IMR-90 (cell line): ENCODE results near the gene FATE1. TPM values are rescaled to one million over a fixed set of nuclear protein-coding genes. Genes with fewer than 3 reads are reported as not detected.

Experiments
- ATAC-seq: fragments of 200-7000 bp; cut with Tn5 transposase; 2 replicates; pipeline ENCODE4 v1.9.1; 2020; ENCODE audit warnings: low read depth, mild to moderate bottlenecking, moderate library complexity
- BruUV-seq: library from RNA; stranded (reverse); fragments of 400-500 nt; replicated peaks from 2 replicates; lab custom pipeline; 2021; lab: Mats Ljungman, UMichigan
- CTCF ChIA-PET: fragments of 300-600 bp; formaldehyde crosslinking; extraction: SDS; loops from one replicate; lab custom pipeline; 2021; ENCODE audit warnings: antibody characterized with exemption; lab: Yijun Ruan, JAX
- POLR2A ChIA-PET: fragments of 300-600 bp; sonication (Branson Sonifier 250); formaldehyde crosslinking; loops from one replicate; lab custom pipeline; 2022; ENCODE audit warnings: antibody characterized with exemption; ENCODE audit not compliant: unreplicated experiment; lab: Charles Lee
- DNase-seq: peaks from one replicate; pipeline ENCODE4 v3.0.0; 2013
- H2AFZ ChIP-seq: replicated peaks from 2 replicates; pipeline ENCODE3; 2013; ENCODE audit warnings: low read length, mild to moderate bottlenecking; ENCODE audit not compliant: poor library complexity
- H2AK5ac ChIP-seq: 2 replicates; pipeline ENCODE4 v1.6.1; 2013; ENCODE audit warnings: low read depth, low read length, inconsistent platforms
- H2AK9ac ChIP-seq: replicated peaks from 2 replicates; pipeline ENCODE3; 2013; ENCODE audit warnings: mild to moderate bottlenecking, low read depth, low read length, moderate library complexity; ENCODE audit not compliant: poor library complexity
- H2BK120ac ChIP-seq: 2 replicates; pipeline ENCODE4 v1.6.1; 2013; ENCODE audit warnings: low read depth, low read length, inconsistent platforms
- H2BK15ac ChIP-seq: 3 replicates; pipeline ENCODE4 v1.6.1; 2013; ENCODE audit warnings: low read depth, low read length, inconsistent platforms
- H2BK20ac ChIP-seq: 2 replicates; pipeline ENCODE4 v1.6.1; 2013; ENCODE audit warnings: low read depth, mild to moderate bottlenecking, inconsistent platforms, low read length, moderate library complexity
- H2BK5ac ChIP-seq: 2 replicates; pipeline ENCODE4 v1.6.1; 2013; ENCODE audit warnings: mild to moderate bottlenecking, low read depth, low read length, inconsistent platforms; ENCODE audit not compliant: poor library complexity, severe bottlenecking
- H3K14ac ChIP-seq: replicated peaks from 2 replicates; pipeline ENCODE4 v1.6.1; 2013; ENCODE audit warnings: low read depth, low read length, inconsistent platforms
- H3K18ac ChIP-seq: 2 replicates; pipeline ENCODE4 v1.6.1; 2013; ENCODE audit warnings: low read depth, low read length, control low read depth
- H3K23ac ChIP-seq: 2 replicates; pipeline ENCODE4 v1.6.1; 2013; ENCODE audit warnings: low read depth, low read length, inconsistent platforms
- H3K27ac ChIP-seq: 2 replicates; pipeline ENCODE4 v1.5.1; 2013; ENCODE audit warnings: mild to moderate bottlenecking, control low read depth, low read length; ENCODE audit not compliant: insufficient read depth
- H3K27me3 ChIP-seq: 2 replicates; pipeline ENCODE4 v1.6.1; 2013; ENCODE audit warnings: low read length; ENCODE audit not compliant: control insufficient read depth, insufficient read depth
- H3K36me3 ChIP-seq: 2 replicates; pipeline ENCODE4 v1.6.1; 2013; ENCODE audit warnings: low read length, mixed read lengths; ENCODE audit not compliant: control insufficient read depth, insufficient read depth
- H3K4ac ChIP-seq: 2 replicates; pipeline ENCODE4 v1.6.1; 2013; ENCODE audit warnings: low read depth, low read length, inconsistent platforms
- H3K4me1 ChIP-seq: 2 replicates; pipeline ENCODE4 v1.6.1; 2013; ENCODE audit warnings: low read length, mixed read lengths; ENCODE audit not compliant: control insufficient read depth, insufficient read depth
- H3K4me2 ChIP-seq: 2 replicates; pipeline ENCODE4 v1.6.1; 2013; ENCODE audit warnings: low read depth, mild to moderate bottlenecking, control low read depth, low read length, moderate library complexity
- H3K4me3 ChIP-seq: 2 replicates; pipeline ENCODE4 v1.5.1; 2013; ENCODE audit warnings: low read depth, mild to moderate bottlenecking, control low read depth, low read length, moderate library complexity; ENCODE audit not compliant: insufficient read depth
- H3K56ac ChIP-seq: 2 replicates; pipeline ENCODE4 v1.6.1; 2013; ENCODE audit warnings: low read length, inconsistent platforms; ENCODE audit not compliant: insufficient read depth; ENCODE audit errors: extremely low read depth
- H3K79me1 ChIP-seq, 2 experiments: 2 replicates each; pipeline ENCODE4 v1.6.1; 2013; ENCODE audit warnings: low read length in 2 of 2, inconsistent platforms in 1 of 2, low read depth in 1 of 2
- H3K9ac ChIP-seq: 2 replicates; pipeline ENCODE4 v1.6.1; 2013; ENCODE audit warnings: low read depth, low read length, control low read depth
- H3K9me1 ChIP-seq: 2 replicates; pipeline ENCODE4 v1.6.1; 2013; ENCODE audit warnings: low read length, inconsistent platforms; ENCODE audit not compliant: insufficient read depth
- H3K9me3 ChIP-seq: 2 replicates; pipeline ENCODE4 v1.6.1; 2013; ENCODE audit warnings: low read length; ENCODE audit not compliant: control insufficient read depth, insufficient read depth
- H4K20me1 ChIP-seq: 2 replicates; pipeline ENCODE4 v1.6.1; 2013; ENCODE audit warnings: low read length, inconsistent platforms; ENCODE audit not compliant: insufficient read depth
- H4K5ac ChIP-seq: 2 replicates; pipeline ENCODE4 v1.6.1; 2013; ENCODE audit warnings: mild to moderate bottlenecking, low read depth, low read length, control low read depth
- H4K8ac ChIP-seq, 2 experiments: 2 replicates each; pipeline ENCODE4 v1.6.1; 2013; ENCODE audit warnings: low read depth in 2 of 2, low read length in 2 of 2, control low read depth in 1 of 2, inconsistent platforms in 1 of 2
- H4K91ac ChIP-seq: 2 replicates; pipeline ENCODE4 v1.6.1; 2013; ENCODE audit warnings: low read depth, low read length, inconsistent platforms; ENCODE audit not compliant: insufficient read depth
- BHLHE40 ChIP-seq: fragments of 150-350 bp; IDR thresholded peaks from 2 replicates; pipeline ENCODE4 v1.6.1; 2016; ENCODE audit warnings: mild to moderate bottlenecking, low read depth, low read length
- CEBPB ChIP-seq: IDR thresholded peaks from 2 replicates; pipeline ENCODE4 v1.6.1; 2012; ENCODE audit warnings: low read depth, low read length, improper control_type of control experiment
- CHD1 ChIP-seq: IDR thresholded peaks from 2 replicates; pipeline ENCODE4 v1.6.1; 2012; ENCODE audit warnings: low read depth, low read length, improper control_type of control experiment
- CTCF ChIP-seq: conservative IDR thresholded peaks from 2 replicates; pipeline ENCODE4 v1.5.1; 2012; ENCODE audit warnings: mild to moderate bottlenecking, low read depth, low read length, improper control_type of control experiment
- ELK1 ChIP-seq: fragments of 150-350 bp; IDR thresholded peaks from 2 replicates; pipeline ENCODE4 v1.6.1; 2016; ENCODE audit warnings: low read depth, mild to moderate bottlenecking, low read length, moderate library complexity, borderline replicate concordance
- FOS ChIP-seq: fragments of 150-350 bp; IDR thresholded peaks from 2 replicates; pipeline ENCODE4 v1.6.1; 2016; ENCODE audit warnings: low read depth, low read length
- MAFK ChIP-seq: IDR thresholded peaks from 2 replicates; pipeline ENCODE4 v1.6.1; 2012; ENCODE audit warnings: low read depth, low read length, improper control_type of control experiment
- MAZ ChIP-seq: IDR thresholded peaks from 2 replicates; pipeline ENCODE4 v1.6.1; 2012; ENCODE audit warnings: low read depth, mild to moderate bottlenecking, low read length, improper control_type of control experiment, moderate library complexity, borderline replicate concordance
- MXI1 ChIP-seq: IDR thresholded peaks from 2 replicates; pipeline ENCODE4 v1.6.1; 2012; ENCODE audit warnings: low read depth, mild to moderate bottlenecking, low read length, moderate library complexity, borderline replicate concordance
- NFE2L2 ChIP-seq: fragments of 150-350 bp; IDR thresholded peaks from 2 replicates; pipeline ENCODE4 v1.6.1; 2016; ENCODE audit warnings: low read depth, mild to moderate bottlenecking, low read length
- POLR2A ChIP-seq: IDR thresholded peaks from 2 replicates; pipeline ENCODE4 v1.6.1; 2012; ENCODE audit warnings: mild to moderate bottlenecking, low read depth, low read length
- RAD21 ChIP-seq: IDR thresholded peaks from 2 replicates; pipeline ENCODE4 v1.6.1; 2012; ENCODE audit warnings: low read length, improper control_type of control experiment
- RCOR1 ChIP-seq: IDR thresholded peaks from 2 replicates; pipeline ENCODE4 v1.6.1; 2012; ENCODE audit warnings: mild to moderate bottlenecking, low read length, improper control_type of control experiment; ENCODE audit not compliant: insufficient replicate concordance
- RFX5 ChIP-seq: IDR thresholded peaks from 2 replicates; pipeline ENCODE4 v1.8.0; 2012; ENCODE audit warnings: low read depth, mild to moderate bottlenecking, low read length, moderate library complexity
- SMC3 ChIP-seq: fragments of 150-350 bp; IDR thresholded peaks from 2 replicates; pipeline ENCODE4 v1.6.1; 2016; ENCODE audit warnings: low read depth, mild to moderate bottlenecking, antibody characterized with exemption, low read length, moderate library complexity
- USF2 ChIP-seq: fragments of 150-350 bp; IDR thresholded peaks from 2 replicates; pipeline ENCODE4 v1.6.1; 2017; ENCODE audit warnings: mild to moderate bottlenecking, antibody characterized with exemption, low read length, low read depth
- WGBS, 2 experiments: methylation state at CpG; one replicate each; pipeline versions ENCODE4 v1.1.5 to v1.1.7; 2013; ENCODE audit warnings: missing lambda C conversion rate in 2 of 2; ENCODE audit not compliant: insufficient read length in 1 of 2; ENCODE audit errors: extremely low coverage in 2 of 2; 5-methylcytosine and 5-hydroxymethylcytosine counted together
- dilution Hi-C: fragments of 300-500 bp; cut with HindIII; formaldehyde crosslinking; loops from one replicate; pipeline ENCODE4 v1.14.3; 2018; ENCODE audit warnings: low sequenced_read_pairs; ENCODE audit not compliant: unreplicated experiment
- in situ Hi-C: fragments of 300-500 bp; cut with MboI; formaldehyde crosslinking; loops from 3 replicates; pipeline ENCODE4 v1.14.3; 2019; ENCODE audit warnings: low sequenced_read_pairs, inconsistent platforms, mixed read lengths
- intact Hi-C: fragments of 100-400 bp; cut with micrococcal nuclease; formaldehyde crosslinking; loops from 2 replicates; pipeline ENCODE4 v1.10.0; 2022
- polyA plus RNA-seq, 3 experiments: library from polyadenylated mRNA; depleted of rRNA; stranded (reverse); fragments of >200 nt; gene quantifications; 2 replicates each; pipeline ENCODE4 v1.2.3, GENCODE V29; 2012; ENCODE audit warnings: low replicate concordance in 1 of 3
- total RNA-seq: library from RNA; depleted of rRNA; stranded (reverse); fragments of >200 nt; gene quantifications from 2 replicates; pipeline ENCODE4 v1.2.3, GENCODE V29; 2012

Gene FATE1
- total and polyA plus RNA-seq, 2 of the 4 experiments (the other 2 are of a cell fraction), result not detected

GRCh38 chrX:151695583-151696340 is 20.1 kb upstream of the FATE1 start:
- Histone ChIP-seq H4K8ac (no peak overlapping the region), H2BK20ac (no peak overlapping the region), H2BK120ac (no peak overlapping the region), H3K4me3 (no peak overlapping the region), H3K4ac (no peak overlapping the region), H3K4me1 (no peaks in the 10 kb centered on the region), H3K23ac (no peak overlapping the region), H3K9ac (no peak overlapping the region), H3K36me3 (no peaks in the 10 kb centered on the region), H4K91ac (no peak overlapping the region), H3K9me3 (peaks cover 16% of the 10 kb centered on the region; the same call in 1 of the 2 replicates), H3K4me2 (no peak overlapping the region), H3K14ac (no peak overlapping the region), H4K20me1 (no peaks in the 10 kb centered on the region), H4K5ac (no peak overlapping the region), H3K27ac (no peak overlapping the region), H3K9me1 (no peaks in the 10 kb centered on the region), H2BK15ac (no peak overlapping the region), H3K18ac (no peak overlapping the region), H2AK5ac (no peak overlapping the region), H2BK5ac (no peak overlapping the region), H3K56ac (no peak overlapping the region), H3K27me3 (no peaks in the 10 kb centered on the region), H2AK9ac (no peak overlapping the region), H2AFZ (no peak overlapping the region), H3K79me1 (no peaks in the 10 kb centered on the region)
- intact Hi-C loops (no loop called here), in situ Hi-C loops (loop anchor here (25.0 kb wide), 1 partner anchor 533 kb away; no protein-coding TSS in a partner anchor), dilution Hi-C loops (no loop called here)
- no peak for ATAC-seq
- WGBS, 2 experiments, result 26% methylated on average over 11 of the region's 19 CpGs; no CpG with 5 or more reads in 1 of the 2 experiments
- BruUV-seq, result no TSS peak
- DNase-seq, result no peak
- TF ChIP-seq CTCF (no peak), RAD21 (no peak), ELK1 (no peak), CHD1 (no peak), SMC3 (no peak), MAZ (no peak), USF2 (no peak), FOS (no peak), POLR2A (no peak), MXI1 (no peak), BHLHE40 (no peak), NFE2L2 (no peak), RFX5 (no peak), CEBPB (no peak), RCOR1 (no peak), MAFK (no peak)
- ChIA-PET CTCF (no interaction called here), POLR2A (no interaction called here)
